Measurements from ENCODE around the gene NACC2. TPM values are rescaled to one million over a fixed set of nuclear protein-coding genes. Genes with fewer than 3 reads are reported as not detected.

The NACC2 gene
- total and polyA plus RNA-seq, 2 donors (not counting 3 experiments of a cell fraction or from before 2014, with no cell fraction given), result 15.8 to 27.1 TPM

- Histone ChIP-seq H3K9ac (replicated peaks; ENCODE audit: extremely low read depth, insufficient read depth, low read length) (no peak overlapping the region), H4K20me1 (replicated peaks; ENCODE audit: control insufficient read depth, extremely low read depth, insufficient read depth, low read length) (no peaks in the 10 kb centered on the region), H3K4me2 (ENCODE audit: insufficient read depth, low read length) (no peak overlapping the region), H3K36me3 (ENCODE audit: control insufficient read depth in 2 of 2, extremely low read depth in 1 of 2, insufficient read depth in 2 of 2, low read length in 2 of 2) (no peaks in the 10 kb centered on the region), H3K27ac (ENCODE audit: insufficient read depth, low read depth, low read length) (no peak overlapping the region), H2AFZ (ENCODE audit: low read depth, low read length) (no peak overlapping the region), H3K4me3 (replicated peaks in 1 of 3; ENCODE audit: insufficient read depth in 1 of 3, low read depth in 1 of 3, low read length in 3 of 3) (no peak overlapping the region), H3K79me2 (ENCODE audit: control insufficient read depth, insufficient read depth, low read length) (no peaks in the 10 kb centered on the region), H3K4me1 (ENCODE audit: control insufficient read depth, extremely low read depth, insufficient read depth, low read length) (peaks cover 4% of the 10 kb centered on the region), H3K9me3 (replicated peaks; ENCODE audit: control insufficient read depth, insufficient read depth, low read length) (no peaks in the 10 kb centered on the region), H3K9me1 (replicated peaks; ENCODE audit: control insufficient read depth, extremely low read depth, insufficient read depth, low read length) (no peaks in the 10 kb centered on the region), H3K27me3 (ENCODE audit: control insufficient read depth in 2 of 2, insufficient read depth in 2 of 2, low read length in 2 of 2) (no peaks in the 10 kb centered on the region)
- ChIA-PET POLR2A (no interaction called here), CTCF (interaction anchor here (0.8 to 1.9 kb wide), 3 partner anchors 15 to 140 kb away, joined by 4 to 6 read pairs (median 5); no protein-coding TSS in a partner anchor)
- no TSS peak for BruUV-seq (replicated peaks)
- no peak for FAIRE-seq
- TF ChIP-seq MYC (IDR thresholded peaks at IDR 0.05; ENCODE audit: low read depth, low read length), result no peak
- TF ChIP-seq POLR2A (IDR thresholded peaks at IDR 0.05; ENCODE audit: low read depth, low read length), result no peak
- TF ChIP-seq, protein P1, sequence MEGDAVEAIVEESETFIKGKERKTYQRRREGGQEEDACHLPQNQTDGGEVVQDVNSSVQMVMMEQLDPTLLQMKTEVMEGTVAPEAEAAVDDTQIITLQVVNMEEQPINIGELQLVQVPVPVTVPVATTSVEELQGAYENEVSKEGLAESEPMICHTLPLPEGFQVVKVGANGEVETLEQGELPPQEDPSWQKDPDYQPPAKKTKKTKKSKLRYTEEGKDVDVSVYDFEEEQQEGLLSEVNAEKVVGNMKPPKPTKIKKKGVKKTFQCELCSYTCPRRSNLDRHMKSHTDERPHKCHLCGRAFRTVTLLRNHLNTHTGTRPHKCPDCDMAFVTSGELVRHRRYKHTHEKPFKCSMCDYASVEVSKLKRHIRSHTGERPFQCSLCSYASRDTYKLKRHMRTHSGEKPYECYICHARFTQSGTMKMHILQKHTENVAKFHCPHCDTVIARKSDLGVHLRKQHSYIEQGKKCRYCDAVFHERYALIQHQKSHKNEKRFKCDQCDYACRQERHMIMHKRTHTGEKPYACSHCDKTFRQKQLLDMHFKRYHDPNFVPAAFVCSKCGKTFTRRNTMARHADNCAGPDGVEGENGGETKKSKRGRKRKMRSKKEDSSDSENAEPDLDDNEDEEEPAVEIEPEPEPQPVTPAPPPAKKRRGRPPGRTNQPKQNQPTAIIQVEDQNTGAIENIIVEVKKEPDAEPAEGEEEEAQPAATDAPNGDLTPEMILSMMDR (IDR thresholded peaks at IDR 0.05; ENCODE audit: extremely low read depth in 1 of 2, insufficient read depth in 1 of 2, low read depth in 1 of 2, low read length in 2 of 2), result no peak
- TF ChIP-seq JUN (IDR thresholded peaks at IDR 0.05; ENCODE audit: borderline replicate concordance, insufficient read depth, insufficient read length, low read depth), result no peak
- TF ChIP-seq EZH2 (IDR thresholded peaks at IDR 0.05; ENCODE audit: borderline replicate concordance, low read depth, low read length, severe bottlenecking), result no peak
- TF ChIP-seq GATA2 (IDR thresholded peaks at IDR 0.05; ENCODE audit: insufficient read depth, insufficient read length, low read depth, low read length), result no peak
- TF ChIP-seq FOS (IDR thresholded peaks at IDR 0.05; ENCODE audit: borderline replicate concordance, insufficient read depth, low read length), result no peak
- no peak for TF ChIP-seq MAX (IDR thresholded peaks at IDR 0.05; ENCODE audit: insufficient read depth, insufficient read length)
- TF ChIP-seq POLR2AphosphoS5 (IDR thresholded peaks at IDR 0.05; ENCODE audit: insufficient read depth, low read depth, low read length), result no peak
- dilution Hi-C loops (cut with MboI; ENCODE audit: extremely low pct_ligation_motif_present, low sequenced_read_pairs), result no loop called here
- intact Hi-C loops (cut with micrococcal nuclease), result no loop called here
- no peak for DNase-seq (ENCODE audit: low read depth, low spot score)
These were observed 112.4 kb downstream of the NACC2 start for GRCh38 chr9:135982499-135983207.
